Keratinocyte (primary cell): ENCODE results near the gene LRP1B. TPM values are rescaled to one million over a fixed set of nuclear protein-coding genes. Genes with fewer than 3 reads are reported as not detected.

Source experiments
- DNase-seq: peaks from one replicate; pipeline ENCODE4 v3.0.0-alpha.2; 2011; ENCODE audit warnings: low read depth, missing footprints, low spot score
- FAIRE-seq: peaks from 2 replicates; lab custom pipeline; 2011; peaks lifted over from hg19 to GRCh38; lab: Jason Lieb, UNC
- H2AFZ ChIP-seq: 2 replicates; pipeline ENCODE4 v1.6.0; 2012; ENCODE audit warnings: low read length, control low read depth, inconsistent platforms; ENCODE audit not compliant: control insufficient read depth
- H3K27ac ChIP-seq: 2 replicates; pipeline ENCODE4 v1.5.1; 2011; ENCODE audit warnings: low read length; ENCODE audit not compliant: control insufficient read depth, insufficient read depth
- H3K27me3 ChIP-seq: 3 replicates; pipeline ENCODE4 v1.6.0; 2011; ENCODE audit warnings: low read length; ENCODE audit not compliant: control insufficient read depth, insufficient read depth; ENCODE audit errors: extremely low read depth
- H3K36me3 ChIP-seq, 2 experiments: 2 replicates in 1 of 2; 3 replicates in 1 of 2; pipeline ENCODE4 v1.5.1; 2011; ENCODE audit warnings: low read length in 2 of 2, mild to moderate bottlenecking in 1 of 2; ENCODE audit not compliant: control insufficient read depth in 2 of 2, insufficient read depth in 2 of 2; ENCODE audit errors: extremely low read depth in 1 of 2
- H3K4me1 ChIP-seq: 3 replicates; pipeline ENCODE4 v1.5.1; 2011; ENCODE audit warnings: low read length; ENCODE audit not compliant: control insufficient read depth, insufficient read depth; ENCODE audit errors: extremely low read depth
- H3K4me2 ChIP-seq: 3 replicates; pipeline ENCODE4 v1.6.0; 2011; ENCODE audit warnings: low read depth, low read length; ENCODE audit not compliant: control insufficient read depth, insufficient read depth; ENCODE audit errors: extremely low read depth
- H3K4me3 ChIP-seq, 3 experiments: fragments of 200-600 bp in 1 of 3; sonication (generic) in 1 of 3; 2 replicates in 2 of 3; 3 replicates in 1 of 3; pipeline ENCODE4 v1.5.1; 2011 to 2016; ENCODE audit warnings: low read length in 3 of 3, mild to moderate bottlenecking in 3 of 3, control low read depth in 2 of 3, inconsistent platforms in 1 of 3, low read depth in 1 of 3, mixed read lengths in 1 of 3, mixed run types in 1 of 3, moderate library complexity in 1 of 3; ENCODE audit not compliant: control insufficient read depth in 2 of 3, insufficient read depth in 2 of 3; ENCODE audit errors: extremely low read depth in 1 of 3
- H3K79me2 ChIP-seq: 2 replicates; pipeline ENCODE4 v1.6.0; 2012; ENCODE audit warnings: low read length; ENCODE audit not compliant: control insufficient read depth, insufficient read depth
- H3K9ac ChIP-seq: 3 replicates; pipeline ENCODE4 v1.6.0; 2011; ENCODE audit warnings: low read length; ENCODE audit not compliant: control insufficient read depth, insufficient read depth; ENCODE audit errors: extremely low read depth
- H3K9me1 ChIP-seq: 3 replicates; pipeline ENCODE4 v1.6.0; 2011; ENCODE audit warnings: low read length; ENCODE audit not compliant: control insufficient read depth, insufficient read depth; ENCODE audit errors: extremely low read depth
- H3K9me3 ChIP-seq: 2 replicates; pipeline ENCODE4 v1.5.1; 2012; ENCODE audit warnings: low read depth, low read length; ENCODE audit not compliant: control insufficient read depth
- H4K20me1 ChIP-seq: 3 replicates; pipeline ENCODE4 v1.6.0; 2011; ENCODE audit warnings: low read length; ENCODE audit not compliant: control insufficient read depth, insufficient read depth; ENCODE audit errors: extremely low read depth
- CTCF ChIP-seq, 3 experiments: IDR thresholded peaks in 1 of 3; conservative IDR thresholded peaks in 1 of 3; optimal IDR thresholded peaks in 1 of 3; 2 replicates in 2 of 3; 3 replicates in 1 of 3; pipeline versions ENCODE3 to v1.5.1; 2011; ENCODE audit warnings: low read length in 3 of 3, mild to moderate bottlenecking in 3 of 3, moderate library complexity in 2 of 3, control low read depth in 1 of 3, inconsistent platforms in 1 of 3; ENCODE audit not compliant: insufficient read depth in 2 of 3; ENCODE audit errors: extremely low read depth in 1 of 3
- EZH2 ChIP-seq: IDR thresholded peaks from one replicate; pipeline ENCODE4 v1.6.1; 2012; ENCODE audit warnings: inconsistent platforms, mild to moderate bottlenecking, low read length, moderate library complexity
- dilution Hi-C: fragments of 300-500 bp; cut with MboI; formaldehyde crosslinking; loops from one replicate; pipeline ENCODE4 v1.7.0; 2020; ENCODE audit warnings: low sequenced_read_pairs; ENCODE audit not compliant: extremely low pct_ligation_motif_present
- polyA plus RNA-seq, 5 experiments: library from polyadenylated mRNA; depleted of rRNA in 3 of 5; stranded (reverse) in 3 of 5; stranded (forward) in 1 of 5; unstranded in 1 of 5; fragments of >200 nt; gene quantifications; 1 replicate in 1 of 5; 2 replicates in 3 of 5; 3 replicates in 1 of 5; pipeline versions ENCODE4 v1.2.1 to v1.2.3, GENCODE V29; 2011 to 2012; ENCODE audit warnings: missing spikeins in 2 of 5, low read depth in 1 of 5, low replicate concordance in 1 of 5

Gene LRP1B
- polyA plus RNA-seq, 1 donor (not counting 4 experiments of a cell fraction or from before 2014, with no cell fraction given) = not detected

DNA sequence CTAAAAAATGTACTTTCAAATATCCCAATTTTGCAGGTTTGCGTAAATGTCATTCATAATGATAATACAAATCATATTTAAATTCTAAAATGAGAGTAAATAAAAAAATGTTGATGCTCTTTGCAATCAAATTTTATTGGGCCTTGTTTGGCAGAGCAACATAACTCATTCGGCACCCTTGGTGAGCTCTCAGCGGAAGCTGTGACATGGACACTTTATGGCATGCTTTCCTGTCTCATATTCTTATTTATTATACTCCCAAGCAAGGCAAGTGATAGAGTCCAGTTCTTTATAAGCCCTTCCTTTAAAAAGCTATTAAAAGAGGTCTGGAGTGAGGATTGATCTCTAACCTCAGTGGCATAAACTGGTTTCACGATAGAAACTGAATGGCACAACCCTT, 1857.4 kb downstream of the LRP1B start:
- dilution Hi-C loops = no loop called here
- no peaks in the 10 kb centered on the region for H3K36me3 ChIP-seq
- H3K9me3 ChIP-seq = no peaks in the 10 kb centered on the region
- H4K20me1 ChIP-seq = no peaks in the 10 kb centered on the region
- H3K9me1 ChIP-seq = no peaks in the 10 kb centered on the region
- TF ChIP-seq EZH2 (no peak), CTCF (optimal IDR thresholded peaks at IDR 0.05 in 1 of 3, IDR thresholded peaks at IDR 0.05 in 1 of 3, conservative IDR thresholded peaks at IDR 0.05 in 1 of 3; ENCODE audit: extremely low read depth in 1 of 3, insufficient read depth in 2 of 3, low read length in 3 of 3) (no peak)
- FAIRE-seq (no peak), DNase-seq (no peak)
- no peaks in the 10 kb centered on the region for H3K79me2 ChIP-seq
- H3K4me2 ChIP-seq = no peak overlapping the region
- no peak overlapping the region for H3K9ac ChIP-seq
- H3K27ac ChIP-seq = no peak overlapping the region
- no peaks in the 10 kb centered on the region for H3K4me1 ChIP-seq
- H3K4me3 ChIP-seq = no peak overlapping the region
- no peak overlapping the region for H2AFZ ChIP-seq
- H3K27me3 ChIP-seq = no peaks in the 10 kb centered on the region

GRCh38 chr2:140270224-140270623, 1860.6 kb downstream of the LRP1B start:
- TF ChIP-seq EZH2 = no peak
- no peak for TF ChIP-seq CTCF (optimal IDR thresholded peaks at IDR 0.05 in 1 of 3, IDR thresholded peaks at IDR 0.05 in 1 of 3, conservative IDR thresholded peaks at IDR 0.05 in 1 of 3; ENCODE audit: extremely low read depth in 1 of 3, insufficient read depth in 2 of 3, low read length in 3 of 3)
- Histone ChIP-seq H3K4me3 (no peak overlapping the region), H3K9ac (no peak overlapping the region), H3K36me3 (no peaks in the 10 kb centered on the region), H2AFZ (no peak overlapping the region), H3K9me3 (no peaks in the 10 kb centered on the region), H3K4me1 (no peaks in the 10 kb centered on the region), H3K27me3 (no peaks in the 10 kb centered on the region), H3K79me2 (no peaks in the 10 kb centered on the region), H3K4me2 (no peak overlapping the region), H4K20me1 (no peaks in the 10 kb centered on the region), H3K9me1 (no peaks in the 10 kb centered on the region), H3K27ac (no peak overlapping the region)
- no peak for FAIRE-seq
- no peak for DNase-seq
- dilution Hi-C loops = no loop called here
